SHP77 treated with DMSO at 0.1 percent for 48 hours (cell line): ENCODE data around the gene ANKRD42.

Experiments used
- DNase-seq: peaks from one replicate; lab custom pipeline; 2025; lab: John Stamatoyannopoulos, UW

Gene ANKRD42

DNA sequence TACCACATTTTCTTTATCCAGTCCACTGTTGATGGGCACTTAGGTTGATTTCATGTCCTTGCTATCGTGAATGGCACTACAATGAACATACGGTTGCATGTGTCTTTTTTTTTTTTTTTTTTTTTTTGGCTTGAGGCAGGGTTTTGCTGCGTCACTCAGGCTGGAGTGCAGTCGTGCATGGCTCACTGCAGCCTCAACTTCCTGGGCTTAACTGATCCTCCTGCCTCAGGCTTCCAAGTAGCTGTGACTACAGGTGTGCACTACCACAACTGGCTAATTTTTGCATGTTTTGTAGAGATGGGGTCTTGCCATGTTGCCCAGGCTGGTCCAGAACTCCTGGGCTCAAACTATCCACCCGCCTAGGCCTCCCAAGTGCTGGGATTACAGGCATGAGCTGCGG, 94.1 kb downstream of the ANKRD42 start:
- DNase-seq = no peak

GRCh38 chr11:83292709-83293456, 99.4 kb downstream of the ANKRD42 start:
- DNase-seq = no peak

- DNase-seq = no peak
Observed at GRCh38 chr11:83293457-83293774, 99.9 kb downstream of the ANKRD42 start.

DNA sequence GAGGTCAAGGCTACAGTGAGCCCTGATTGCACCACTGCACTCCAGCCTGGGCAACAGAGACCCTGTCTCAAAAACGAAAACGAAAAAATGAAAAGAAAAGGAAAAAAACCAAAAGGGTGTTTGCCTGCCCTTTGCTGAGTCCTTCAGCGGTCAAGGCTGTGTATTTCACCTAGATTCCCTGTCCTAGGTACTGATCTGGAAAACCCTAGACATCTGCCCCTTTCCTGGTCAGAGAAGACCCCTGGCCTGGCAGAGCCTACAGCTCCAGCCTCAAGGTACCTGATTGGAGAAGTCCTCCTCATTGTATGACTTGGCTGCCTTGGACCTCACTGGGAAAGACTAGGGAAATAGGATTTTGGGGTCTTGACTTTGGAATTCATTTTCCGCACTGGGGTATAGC, 100.7 kb downstream of the ANKRD42 start:
- DNase-seq = no peak
